Measurements from ENCODE around the gene CFAP46.
"Not testable (repeated sequence)": the region's sequence is repeated elsewhere in the genome, so short reads cannot be mapped to it uniquely, and the experiment has no call there.

CFAP46 gene

DNA sequence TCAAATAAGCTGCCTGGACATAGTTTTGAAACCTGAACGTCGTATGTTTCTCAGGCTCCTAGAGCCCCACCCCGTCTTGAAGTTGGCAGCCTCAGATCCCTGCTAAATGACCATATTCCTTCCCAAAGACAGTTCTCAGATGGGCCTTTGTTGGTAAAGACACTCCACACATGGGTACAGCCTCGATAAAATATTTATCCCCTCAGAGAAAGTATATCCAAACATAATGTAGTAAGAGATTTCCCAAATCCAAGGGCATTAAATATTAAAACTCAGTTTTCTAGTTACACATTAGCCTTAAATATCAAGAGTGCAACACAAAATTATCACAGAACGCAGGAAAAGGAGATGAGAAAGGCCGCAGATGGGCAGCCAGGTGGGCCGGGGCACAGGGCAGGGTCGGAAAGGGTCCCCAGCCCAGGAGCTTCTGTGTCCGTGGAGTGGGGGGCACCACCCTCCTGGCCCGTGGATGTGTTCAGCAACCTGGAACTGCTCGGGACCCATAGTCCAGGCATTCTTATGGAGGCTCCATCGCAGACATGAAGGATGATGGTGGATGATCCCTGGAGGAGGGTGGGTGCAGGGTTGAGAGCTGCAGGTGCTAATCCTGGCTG lies 1.5 kb upstream of the CFAP46 start:
- no peak for DNase-seq

- DNase-seq: no peak
These were observed 854 bp upstream of the CFAP46 start for GRCh38 chr10:132943058-132943790.

- no peak for DNase-seq
These were observed 724 bp downstream of the CFAP46 start for GRCh38 chr10:132941640-132942051.

DNA sequence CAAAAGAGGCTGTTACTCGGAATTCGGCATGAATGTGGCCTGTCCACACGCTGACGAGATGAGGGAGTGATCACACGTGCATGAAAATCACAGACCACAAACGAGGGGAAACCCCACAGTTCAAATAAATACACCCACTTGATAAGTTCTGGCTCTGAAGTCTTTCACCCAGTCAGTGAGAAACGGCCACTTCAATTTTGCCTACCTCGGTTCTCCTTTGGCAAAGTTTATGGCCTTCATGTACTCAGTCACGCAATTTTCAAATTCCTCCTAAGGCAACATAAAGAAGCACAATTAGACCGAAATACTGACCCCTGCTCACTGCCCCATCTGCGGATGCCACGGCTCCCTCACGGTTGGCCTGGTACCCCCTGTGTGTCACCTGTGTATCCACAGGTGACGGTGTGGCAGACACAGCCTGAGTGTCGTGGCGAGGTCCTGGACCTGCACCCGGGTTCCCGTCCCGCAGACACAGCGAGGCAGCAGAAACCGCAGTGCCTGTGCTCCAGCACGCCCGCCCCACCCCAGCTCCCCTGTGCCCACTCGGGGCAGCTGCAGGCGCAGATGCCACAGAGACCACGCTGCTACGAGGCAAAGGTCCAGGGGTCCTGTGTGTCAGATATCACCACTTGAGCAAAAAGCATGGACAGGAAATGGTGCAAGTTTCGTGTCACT lies 1.4 kb downstream of the CFAP46 start:
- no peak for DNase-seq

GRCh38 chr10:132939957-132940790 lies 2.2 kb downstream of the CFAP46 start:
- DNase-seq: peak; percentile 16 to 81

- no peak for DNase-seq
These were observed 2.9 kb downstream of the CFAP46 start for GRCh38 chr10:132939378-132939955.

GRCh38 chr10:132938472-132939339 lies 3.7 kb downstream of the CFAP46 start:
- DNase-seq: peak in 1 of 2 donors; percentile 9

GRCh38 chr10:132937861-132938260 lies 4.5 kb downstream of the CFAP46 start:
- no peak for DNase-seq

GRCh38 chr10:132934953-132935352 lies 7.4 kb downstream of the CFAP46 start:
- no peak for DNase-seq

DNA sequence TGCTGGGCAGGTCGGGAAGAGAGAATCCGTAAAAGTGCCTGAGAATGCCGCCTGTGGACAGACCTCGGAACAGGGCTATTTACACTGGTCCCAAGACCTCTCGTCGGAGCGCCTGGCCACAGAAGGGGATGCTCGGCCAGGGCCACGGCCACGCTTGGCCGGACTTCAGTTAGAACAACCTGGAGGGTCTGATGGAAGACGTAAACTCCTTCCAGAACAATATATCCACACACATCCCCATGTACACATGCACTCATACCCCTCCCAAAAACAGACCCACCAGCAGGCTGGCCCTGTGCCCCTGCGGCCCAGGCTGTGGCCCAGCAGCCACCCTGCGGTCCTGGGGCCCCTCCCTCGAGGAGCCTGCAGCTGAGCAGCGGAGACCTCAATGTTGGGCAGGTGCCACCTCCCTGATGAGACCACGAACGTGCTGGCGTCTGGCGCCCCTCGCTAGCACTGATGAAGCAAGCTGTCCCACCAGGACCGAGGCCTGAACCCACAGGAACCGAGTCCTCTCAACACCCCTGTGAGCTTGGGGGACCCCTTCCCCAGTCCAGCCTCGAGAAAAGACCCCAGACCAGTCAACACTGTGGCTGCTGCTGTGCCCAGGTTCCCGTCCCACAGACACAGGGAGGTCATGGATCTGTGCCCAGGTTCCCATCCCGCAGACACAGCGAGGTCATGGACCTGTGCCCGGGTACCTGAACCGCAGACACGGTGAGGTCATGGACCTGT lies 8.9 kb downstream of the CFAP46 start:
- no peak for DNase-seq

DNA sequence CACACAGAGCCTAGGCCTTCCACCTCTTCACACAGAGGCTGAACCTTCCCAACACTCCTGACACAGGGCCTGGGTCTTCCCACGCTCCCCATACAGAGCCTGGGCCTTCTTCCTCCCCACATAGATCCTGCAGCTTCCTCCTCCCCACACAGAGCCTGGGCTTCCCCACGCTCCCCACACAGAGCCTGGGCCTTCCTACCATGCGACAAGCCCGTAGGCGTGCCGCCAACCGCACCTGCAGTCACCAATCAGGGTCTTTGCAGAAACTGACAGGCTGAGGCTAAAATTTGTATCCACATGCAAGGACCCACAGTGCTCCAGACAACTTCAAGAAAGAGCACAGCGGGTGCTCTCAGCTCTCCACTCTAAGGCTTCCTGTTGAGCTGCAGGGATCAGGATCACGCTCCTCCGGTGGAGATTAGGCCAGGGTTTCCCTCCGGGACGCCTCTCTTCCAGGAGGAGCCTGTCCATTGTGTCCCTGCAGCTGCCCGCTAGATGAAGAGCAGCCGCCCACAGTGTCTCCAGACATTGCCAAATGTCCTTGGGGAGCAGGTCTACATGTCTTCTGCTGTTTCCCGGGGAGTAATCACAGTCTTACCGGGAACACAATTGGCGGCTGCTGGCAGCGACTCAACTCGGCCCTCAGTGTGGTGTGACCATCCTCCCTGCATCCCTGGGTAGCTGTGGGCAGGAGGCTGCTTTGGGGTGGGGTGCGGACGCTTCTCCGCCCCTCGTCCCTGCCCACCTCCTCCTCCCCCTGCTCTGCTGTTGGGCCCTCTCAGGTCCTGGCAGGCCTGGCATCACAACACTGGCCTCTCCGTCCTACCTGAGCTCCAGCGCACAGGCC lies 9.7 kb downstream of the CFAP46 start:
- peak in 1 of 2 donors; percentile 33 for DNase-seq

GRCh38 chr10:132931258-132932250 lies 10.8 kb downstream of the CFAP46 start:
- DNase-seq: peak; percentile 19 to 38

GRCh38 chr10:132930701-132931100 lies 11.7 kb downstream of the CFAP46 start:
- not testable (repeated sequence) for DNase-seq

- peak; percentile 56 to 71 for DNase-seq
These were observed 12.3 kb downstream of the CFAP46 start for GRCh38 chr10:132929953-132930548.

GRCh38 chr10:132929480-132929879 lies 12.9 kb downstream of the CFAP46 start:
- DNase-seq: no peak

DNA sequence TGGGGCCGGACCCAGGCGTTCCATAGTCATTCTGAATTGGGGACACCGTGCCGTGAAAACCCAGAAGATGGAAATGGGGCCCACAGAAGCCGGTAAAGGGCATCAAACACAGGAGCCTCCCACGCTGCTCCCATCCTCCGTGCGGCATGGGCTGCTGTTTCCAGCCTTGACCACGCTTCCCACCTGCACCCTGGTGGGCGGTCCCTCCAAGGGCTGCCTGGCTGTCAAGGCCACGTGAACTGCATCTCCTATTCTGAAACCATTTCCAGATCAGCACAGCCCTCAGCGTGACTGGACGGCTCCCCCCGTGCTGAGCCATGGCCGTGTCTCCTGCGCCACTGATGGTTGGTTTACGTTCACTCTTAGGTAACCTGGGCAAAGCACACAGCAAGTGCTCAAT lies 14.1 kb downstream of the CFAP46 start:
- DNase-seq: no peak

DNA sequence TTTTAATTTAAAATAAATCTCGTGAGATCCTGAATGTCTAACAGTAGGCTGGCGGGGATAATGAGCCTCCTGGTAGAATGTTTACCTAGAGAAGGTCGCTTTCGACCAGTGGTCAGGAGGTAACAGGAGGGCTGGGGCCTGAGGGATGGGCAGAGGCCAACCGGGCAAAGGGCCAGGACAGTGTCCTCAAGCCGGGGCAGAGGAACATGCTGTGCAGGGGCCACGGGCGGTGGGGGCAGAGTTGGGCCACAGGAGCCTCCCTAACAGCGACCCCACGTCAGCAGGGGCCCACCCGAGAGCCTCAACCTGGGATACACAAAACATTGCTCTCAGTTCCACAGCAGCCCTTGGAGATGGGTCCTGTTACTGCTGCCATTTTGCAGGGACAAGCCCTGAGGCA lies 14.5 kb downstream of the CFAP46 start:
- no peak for DNase-seq

All from inflammatory macrophage treated with lipopolysaccharide for 1 hour (primary cell).